Tibial nerve (tissue), 4 donors: ENCODE data around the gene FAM81B. TPM values are rescaled to one million over a fixed set of nuclear protein-coding genes. Genes with fewer than 3 reads are reported as not detected.

Experiments used
- DNase-seq, 2 donors: peaks; one replicate each; pipeline ENCODE4 v3.0.0-alpha.2; 2019; ENCODE audit warnings: low spot score in 2 of 2
- H3K27ac ChIP-seq, 4 donors: fragments of 200-600 bp; sonication (generic) in 3 of 4; one replicate each; pipeline ENCODE4 v1.5.1; 2017 to 2019; ENCODE audit warnings: mild to moderate bottlenecking in 1 of 4
- H3K27me3 ChIP-seq, 2 donors: fragments of 200-600 bp; sonication (generic) in 1 of 2; one replicate each; pipeline versions ENCODE4 v1.5.1 to v1.6.0; 2017 to 2019
- H3K36me3 ChIP-seq, 3 donors: fragments of 200-600 bp; sonication (generic); one replicate each; pipeline ENCODE4 v1.5.1; 2018 to 2019
- H3K4me1 ChIP-seq, 4 donors: fragments of 200-600 bp; sonication (generic) in 3 of 4; one replicate each; pipeline ENCODE4 v1.5.1; 2017 to 2019
- H3K4me3 ChIP-seq, 4 donors: fragments of 200-600 bp; sonication (generic) in 3 of 4; one replicate each; pipeline ENCODE4 v1.5.1; 2017 to 2019; ENCODE audit warnings: mild to moderate bottlenecking in 1 of 4, moderate library complexity in 1 of 4
- H3K9me3 ChIP-seq, 4 donors: fragments of 200-600 bp; sonication (generic) in 3 of 4; one replicate each; pipeline ENCODE4 v1.5.1; 2017 to 2019
- EP300 ChIP-seq, 2 donors: sonication (generic); formaldehyde crosslinking; IDR thresholded peaks; one replicate each; pipeline ENCODE4 v1.6.1; 2017; ENCODE audit warnings: antibody characterized with exemption in 2 of 2, mild to moderate bottlenecking in 1 of 2
- POLR2A ChIP-seq, 2 donors: fragments of 450-650 bp; IDR thresholded peaks; one replicate each; pipeline ENCODE4 v1.6.1; 2017; ENCODE audit warnings: antibody characterized with exemption in 2 of 2, mild to moderate bottlenecking in 2 of 2, moderate library complexity in 2 of 2
- WGBS, 2 donors: methylation state at CpG; one replicate each; pipeline ENCODE4 v1.1.5; 2018; 5-methylcytosine and 5-hydroxymethylcytosine counted together
- total RNA-seq, 4 donors: library from RNA; depleted of rRNA; stranded (reverse); fragments of >200 nt; gene quantifications; one replicate each; pipeline ENCODE4 v1.1.0, GENCODE V29; 2016
- TF ChIP-seq, protein P1 (sequence below), 5 experiments: fragments of 200-600 bp in 3 of 5; fragments of 450-650 bp in 2 of 5; sonication (generic) in 3 of 5; IDR thresholded peaks; one replicate each; pipeline ENCODE4 v1.5.1; 2016 to 2019; ENCODE audit warnings: antibody characterized with exemption in 5 of 5, mild to moderate bottlenecking in 3 of 5, moderate library complexity in 2 of 5

The FAM81B gene
- total RNA-seq, 4 donors from 2014 or later: not detected

DNA sequence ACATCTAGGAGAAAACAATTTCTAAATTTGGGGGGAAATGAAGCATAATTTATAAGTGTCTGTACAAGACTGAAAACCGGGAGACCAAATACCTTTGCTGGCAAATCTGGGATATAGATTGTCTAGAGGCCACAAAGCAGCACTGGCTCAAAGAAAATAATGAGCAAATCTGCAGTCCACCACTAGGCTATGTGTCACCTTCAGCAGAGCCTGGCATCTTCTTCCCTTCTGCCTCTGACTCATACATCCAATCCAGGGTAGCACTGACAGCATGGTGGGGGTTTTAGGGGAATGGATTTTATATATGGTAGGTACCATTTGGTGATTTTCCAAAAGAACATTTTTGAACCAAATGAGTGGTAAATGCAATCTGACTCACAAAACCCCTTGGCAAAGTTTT is 12.8 kb downstream of the FAM81B start:
- TF ChIP-seq, protein P1, sequence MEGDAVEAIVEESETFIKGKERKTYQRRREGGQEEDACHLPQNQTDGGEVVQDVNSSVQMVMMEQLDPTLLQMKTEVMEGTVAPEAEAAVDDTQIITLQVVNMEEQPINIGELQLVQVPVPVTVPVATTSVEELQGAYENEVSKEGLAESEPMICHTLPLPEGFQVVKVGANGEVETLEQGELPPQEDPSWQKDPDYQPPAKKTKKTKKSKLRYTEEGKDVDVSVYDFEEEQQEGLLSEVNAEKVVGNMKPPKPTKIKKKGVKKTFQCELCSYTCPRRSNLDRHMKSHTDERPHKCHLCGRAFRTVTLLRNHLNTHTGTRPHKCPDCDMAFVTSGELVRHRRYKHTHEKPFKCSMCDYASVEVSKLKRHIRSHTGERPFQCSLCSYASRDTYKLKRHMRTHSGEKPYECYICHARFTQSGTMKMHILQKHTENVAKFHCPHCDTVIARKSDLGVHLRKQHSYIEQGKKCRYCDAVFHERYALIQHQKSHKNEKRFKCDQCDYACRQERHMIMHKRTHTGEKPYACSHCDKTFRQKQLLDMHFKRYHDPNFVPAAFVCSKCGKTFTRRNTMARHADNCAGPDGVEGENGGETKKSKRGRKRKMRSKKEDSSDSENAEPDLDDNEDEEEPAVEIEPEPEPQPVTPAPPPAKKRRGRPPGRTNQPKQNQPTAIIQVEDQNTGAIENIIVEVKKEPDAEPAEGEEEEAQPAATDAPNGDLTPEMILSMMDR (IDR thresholded peaks at IDR 0.05): no peak
- TF ChIP-seq POLR2A (IDR thresholded peaks at IDR 0.05) (no peak), EP300 (IDR thresholded peaks at IDR 0.05) (no peak)
- H3K36me3 ChIP-seq: no peaks in the 10 kb centered on the region
- no peaks in the 10 kb centered on the region for H3K4me1 ChIP-seq
- no peak overlapping the region for H3K27ac ChIP-seq
- H3K4me3 ChIP-seq: no peak overlapping the region
- no peak for DNase-seq
- 52 to 62% methylated on average over 1 of the region's 1 CpG for WGBS, 2 donors
- no peaks in the 10 kb centered on the region for H3K9me3 ChIP-seq
- H3K27me3 ChIP-seq: no peaks in the 10 kb centered on the region

DNA sequence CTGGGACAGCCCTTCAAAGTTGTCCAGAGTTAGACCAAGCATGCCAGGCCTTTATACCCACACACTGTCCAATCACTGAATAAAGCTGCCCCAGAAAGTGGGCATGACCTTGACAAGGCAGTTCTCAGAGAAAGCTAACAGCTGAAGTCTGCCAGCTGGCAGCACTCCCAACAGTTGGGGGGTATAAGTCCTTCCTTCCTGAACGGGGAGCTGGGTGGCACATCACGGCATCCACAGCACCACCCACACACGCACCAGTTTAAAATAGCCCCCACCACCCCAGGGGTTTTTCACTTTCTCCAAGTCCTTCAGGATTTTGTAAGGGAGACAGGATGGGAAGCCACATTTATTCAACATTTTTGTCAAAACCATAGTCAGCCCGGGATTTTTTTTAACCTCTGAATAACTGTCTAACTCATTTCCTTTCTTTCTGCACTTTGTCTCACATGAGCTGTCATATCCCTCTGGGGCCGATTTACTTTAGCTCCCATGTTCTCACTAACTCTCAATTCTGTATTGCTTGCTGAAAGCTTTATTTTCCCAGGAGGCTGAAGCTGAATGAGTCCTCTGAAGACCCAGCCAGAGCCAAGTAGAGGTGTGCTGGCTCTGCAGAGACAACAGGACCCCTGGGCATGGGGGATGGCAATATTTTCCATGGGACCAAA is 15.4 kb downstream of the FAM81B start:
- WGBS, 2 donors: 40 to 43% methylated on average over 5 of the region's 5 CpGs

DNA sequence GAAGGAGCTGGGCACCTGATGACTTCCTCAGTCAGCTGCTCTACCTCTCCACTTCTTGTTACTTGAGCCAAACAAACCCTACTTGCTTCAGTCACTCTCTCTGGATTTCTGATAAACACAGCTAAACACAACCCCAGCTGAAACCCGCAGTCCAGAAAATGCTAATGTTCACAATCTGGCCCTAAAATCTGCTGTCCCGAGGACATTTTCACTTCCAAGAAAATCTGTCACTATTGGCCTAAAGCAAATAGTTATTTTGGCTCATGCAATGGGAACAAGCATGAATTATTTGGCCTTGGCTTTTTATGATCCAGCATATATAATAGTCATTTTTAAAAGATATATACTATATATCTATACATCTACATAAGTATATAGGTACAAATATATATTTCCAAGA is 19.1 kb downstream of the FAM81B start:
- WGBS, 2 donors: 49 to 50% methylated on average over 2 of the region's 2 CpGs
- H3K9me3 ChIP-seq: no peaks in the 10 kb centered on the region
- DNase-seq: no peak
- no peak overlapping the region for H3K4me3 ChIP-seq
- no peak overlapping the region for H3K27ac ChIP-seq
- no peaks in the 10 kb centered on the region for H3K27me3 ChIP-seq
- no peaks in the 10 kb centered on the region for H3K4me1 ChIP-seq
- TF ChIP-seq, protein P1 (IDR thresholded peaks at IDR 0.05): no peak
- TF ChIP-seq POLR2A (IDR thresholded peaks at IDR 0.05) (no peak), EP300 (IDR thresholded peaks at IDR 0.05) (no peak)
- no peaks in the 10 kb centered on the region for H3K36me3 ChIP-seq

More for the DNA sequence above, 15.4 kb downstream of the FAM81B start:
- H3K27me3 ChIP-seq: no peaks in the 10 kb centered on the region
- no peaks in the 10 kb centered on the region for H3K9me3 ChIP-seq
- H3K27ac ChIP-seq: no peak overlapping the region
- TF ChIP-seq, protein P1 (IDR thresholded peaks at IDR 0.05): no peak
- TF ChIP-seq EP300 (IDR thresholded peaks at IDR 0.05) (no peak), POLR2A (IDR thresholded peaks at IDR 0.05) (no peak)
- no peak for DNase-seq
- H3K36me3 ChIP-seq: no peaks in the 10 kb centered on the region
- H3K4me3 ChIP-seq: no peak overlapping the region
- no peaks in the 10 kb centered on the region for H3K4me1 ChIP-seq

- H3K27ac ChIP-seq: no peak overlapping the region
- no peak overlapping the region for H3K4me3 ChIP-seq
- no peaks in the 10 kb centered on the region for H3K36me3 ChIP-seq
- 89% methylated on average over 2 of the region's 2 CpGs for WGBS, 2 donors
- no peaks in the 10 kb centered on the region for H3K27me3 ChIP-seq
- no peaks in the 10 kb centered on the region for H3K4me1 ChIP-seq
- H3K9me3 ChIP-seq: no peaks in the 10 kb centered on the region
- no peak for DNase-seq
- TF ChIP-seq, protein P1 (IDR thresholded peaks at IDR 0.05): no peak
- no peak for TF ChIP-seq POLR2A (IDR thresholded peaks at IDR 0.05)
- no peak for TF ChIP-seq EP300 (IDR thresholded peaks at IDR 0.05)
Measured at GRCh38 chr5:95411474-95411873, 20.3 kb downstream of the FAM81B start.

- no peaks in the 10 kb centered on the region for H3K4me1 ChIP-seq
- no peaks in the 10 kb centered on the region for H3K9me3 ChIP-seq
- WGBS, 2 donors: 61 to 72% methylated on average over 4 of the region's 4 CpGs
- H3K36me3 ChIP-seq: no peaks in the 10 kb centered on the region
- no peak for DNase-seq
- no peak overlapping the region for H3K4me3 ChIP-seq
- H3K27ac ChIP-seq: no peak overlapping the region
- no peaks in the 10 kb centered on the region for H3K27me3 ChIP-seq
- no peak for TF ChIP-seq POLR2A (IDR thresholded peaks at IDR 0.05)
- TF ChIP-seq, protein P1 (IDR thresholded peaks at IDR 0.05): no peak
- no peak for TF ChIP-seq EP300 (IDR thresholded peaks at IDR 0.05)
Measured at GRCh38 chr5:95414451-95414850, 23.3 kb downstream of the FAM81B start.
